ENCODE data around the gene MLN. TPM values are rescaled to one million over a fixed set of nuclear protein-coding genes. Genes with fewer than 3 reads are reported as not detected.

Gene MLN
- polyA plus RNA-seq, 1 of the 3 experiments (the other 2 are of a cell fraction): not detected

- Histone ChIP-seq H3K27me3 (ENCODE audit: insufficient read depth) (peaks cover 12% of the 10 kb centered on the region; the same call in 1 of the 2 replicates), H3K4me2 (no peak overlapping the region), H4K20me1 (ENCODE audit: insufficient read depth) (0 out of 2 replicates have a peak, but pooled peaks cover 2% of the 10 kb centered on the region), H3K9me2 (no peaks in the 10 kb centered on the region), H3K9ac (no peak overlapping the region), H3F3A (replicated peaks; ENCODE audit: insufficient read depth) (no peaks in the 10 kb centered on the region), H3K27ac (ENCODE audit: low read depth in 2 of 2, low read length in 1 of 2) (no peak overlapping the region), H3K9me3 (no peaks in the 10 kb centered on the region), H3K4me1 (ENCODE audit: control insufficient read depth in 1 of 2, insufficient read depth in 2 of 2, low read depth in 1 of 2, low read length in 1 of 2) (peaks cover 0 to 14% of the 10 kb centered on the region in 2 experiments; a peak in 2 of 4 replicates), H2AFZ (ENCODE audit: low read depth) (no peak overlapping the region), H3K79me2 (ENCODE audit: insufficient read depth) (no peaks in the 10 kb centered on the region), H3K36me3 (replicated peaks in 1 of 2; ENCODE audit: control insufficient read depth in 1 of 2, insufficient read depth in 2 of 2, low read length in 1 of 2) (no peaks in the 10 kb centered on the region), H3K4me3 (ENCODE audit: low read depth in 2 of 2, low read length in 1 of 2) (no peak overlapping the region)
- WGBS (ENCODE audit: low lambda C conversion rate): 48% methylated on average over 13 of the region's 19 CpGs
- ChIA-PET CTCF (interaction anchor here (0.6 kb wide), 1 partner anchor 271 kb away, joined by 3 read pairs; no protein-coding TSS in a partner anchor), POLR2A (no interaction called here)
- TF ChIP-seq EP300 (IDR thresholded peaks at IDR 0.05; ENCODE audit: borderline replicate concordance in 1 of 2, low read depth in 1 of 2, low read length in 1 of 2): no peak
- TF ChIP-seq, protein P1, sequence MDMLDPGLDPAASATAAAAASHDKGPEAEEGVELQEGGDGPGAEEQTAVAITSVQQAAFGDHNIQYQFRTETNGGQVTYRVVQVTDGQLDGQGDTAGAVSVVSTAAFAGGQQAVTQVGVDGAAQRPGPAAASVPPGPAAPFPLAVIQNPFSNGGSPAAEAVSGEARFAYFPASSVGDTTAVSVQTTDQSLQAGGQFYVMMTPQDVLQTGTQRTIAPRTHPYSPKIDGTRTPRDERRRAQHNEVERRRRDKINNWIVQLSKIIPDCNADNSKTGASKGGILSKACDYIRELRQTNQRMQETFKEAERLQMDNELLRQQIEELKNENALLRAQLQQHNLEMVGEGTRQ (IDR thresholded peaks at IDR 0.05; ENCODE audit: borderline replicate concordance, low read depth, low read length): no peak
- TF ChIP-seq, protein P2, sequence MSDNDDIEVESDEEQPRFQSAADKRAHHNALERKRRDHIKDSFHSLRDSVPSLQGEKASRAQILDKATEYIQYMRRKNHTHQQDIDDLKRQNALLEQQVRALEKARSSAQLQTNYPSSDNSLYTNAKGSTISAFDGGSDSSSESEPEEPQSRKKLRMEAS (IDR thresholded peaks at IDR 0.05; ENCODE audit: low read depth): no peak
- TF ChIP-seq GATA2 (CRISPR knock-in tag; IDR thresholded peaks at IDR 0.05): no peak
- TF ChIP-seq JUND (IDR thresholded peaks at IDR 0.05): no peak
- TF ChIP-seq, protein P3, sequence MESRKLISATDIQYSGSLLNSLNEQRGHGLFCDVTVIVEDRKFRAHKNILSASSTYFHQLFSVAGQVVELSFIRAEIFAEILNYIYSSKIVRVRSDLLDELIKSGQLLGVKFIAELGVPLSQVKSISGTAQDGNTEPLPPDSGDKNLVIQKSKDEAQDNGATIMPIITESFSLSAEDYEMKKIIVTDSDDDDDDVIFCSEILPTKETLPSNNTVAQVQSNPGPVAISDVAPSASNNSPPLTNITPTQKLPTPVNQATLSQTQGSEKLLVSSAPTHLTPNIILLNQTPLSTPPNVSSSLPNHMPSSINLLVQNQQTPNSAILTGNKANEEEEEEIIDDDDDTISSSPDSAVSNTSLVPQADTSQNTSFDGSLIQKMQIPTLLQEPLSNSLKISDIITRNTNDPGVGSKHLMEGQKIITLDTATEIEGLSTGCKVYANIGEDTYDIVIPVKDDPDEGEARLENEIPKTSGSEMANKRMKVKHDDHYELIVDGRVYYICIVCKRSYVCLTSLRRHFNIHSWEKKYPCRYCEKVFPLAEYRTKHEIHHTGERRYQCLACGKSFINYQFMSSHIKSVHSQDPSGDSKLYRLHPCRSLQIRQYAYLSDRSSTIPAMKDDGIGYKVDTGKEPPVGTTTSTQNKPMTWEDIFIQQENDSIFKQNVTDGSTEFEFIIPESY (IDR thresholded peaks at IDR 0.05; ENCODE audit: borderline replicate concordance, low read depth): no peak
- no peak for TF ChIP-seq YY1 (IDR thresholded peaks at IDR 0.05; ENCODE audit: low read depth)
- no peak for TF ChIP-seq RAD21 (IDR thresholded peaks at IDR 0.05; ENCODE audit: low read length)
- no peak for TF ChIP-seq NRF1 (IDR thresholded peaks at IDR 0.05; ENCODE audit: low read depth, low read length)
- TF ChIP-seq PBX3 (IDR thresholded peaks at IDR 0.05): no peak
- TF ChIP-seq USF1 (IDR thresholded peaks at IDR 0.05; ENCODE audit: borderline replicate concordance, low read depth): no peak
- TF ChIP-seq RXRA (IDR thresholded peaks at IDR 0.05; ENCODE audit: borderline replicate concordance, low read depth): no peak
- no peak for TF ChIP-seq EZH2phosphoT487 (IDR thresholded peaks at IDR 0.05; ENCODE audit: borderline replicate concordance, low read depth)
- TF ChIP-seq MXI1 (IDR thresholded peaks at IDR 0.05; ENCODE audit: low read depth, low read length): no peak
- no peak for TF ChIP-seq GABPA (IDR thresholded peaks at IDR 0.05; ENCODE audit: low read depth)
- TF ChIP-seq ELF1 (IDR thresholded peaks at IDR 0.05): no peak
- no peak for DNase-seq
Measured at GRCh38 chr6:33813990-33814985, 10.5 kb upstream of the MLN start.

Measured in SK-N-SH (cell line).